Trophoblast cell (in vitro differentiated cells and primary cell): ENCODE data around the gene SLC34A1.

Experiments used
- DNase-seq, 2 donors: peaks; one replicate each; pipeline ENCODE4 v3.0.0-alpha.2; 2016
- H2AFZ ChIP-seq: 2 replicates; pipeline ENCODE4 v1.6.1; 2013; ENCODE audit warnings: low read length, moderate library complexity, mild to moderate bottlenecking; ENCODE audit not compliant: insufficient read depth, poor library complexity
- H2AK5ac ChIP-seq: 2 replicates; pipeline ENCODE4 v1.6.1; 2013; ENCODE audit warnings: mild to moderate bottlenecking, low read length
- H2BK120ac ChIP-seq: 2 replicates; pipeline ENCODE4 v1.6.1; 2013; ENCODE audit warnings: low read length, mild to moderate bottlenecking, moderate library complexity; ENCODE audit not compliant: insufficient read depth, poor library complexity
- H2BK12ac ChIP-seq: 2 replicates; pipeline ENCODE4 v1.6.1; 2013; ENCODE audit warnings: mild to moderate bottlenecking, low read length, moderate library complexity
- H2BK5ac ChIP-seq: 2 replicates; pipeline ENCODE4 v1.6.1; 2013; ENCODE audit warnings: low read length, low read depth, moderate library complexity, mild to moderate bottlenecking; ENCODE audit not compliant: poor library complexity
- H3K14ac ChIP-seq: 2 replicates; pipeline ENCODE4 v1.6.1; 2013; ENCODE audit warnings: mild to moderate bottlenecking, low read length
- H3K18ac ChIP-seq: 2 replicates; pipeline ENCODE4 v1.6.1; 2013; ENCODE audit warnings: mild to moderate bottlenecking, low read length
- H3K23ac ChIP-seq: 2 replicates; pipeline ENCODE4 v1.6.1; 2013; ENCODE audit warnings: low read length
- H3K27ac ChIP-seq: 2 replicates; pipeline ENCODE4 v1.5.1; 2013; ENCODE audit warnings: low read depth, mild to moderate bottlenecking, inconsistent platforms, low read length, moderate library complexity
- H3K27me3 ChIP-seq: 2 replicates; pipeline ENCODE4 v1.6.1; 2013; ENCODE audit warnings: inconsistent platforms, mild to moderate bottlenecking, low read length, moderate library complexity; ENCODE audit not compliant: insufficient read depth
- H3K36me3 ChIP-seq, 2 experiments: 1 replicate in 1 of 2; 2 replicates in 1 of 2; pipeline ENCODE4 v1.6.1; 2013; ENCODE audit warnings: low read length in 2 of 2, mild to moderate bottlenecking in 2 of 2, moderate library complexity in 1 of 2; ENCODE audit not compliant: insufficient read depth in 2 of 2, control insufficient read depth in 1 of 2
- H3K4ac ChIP-seq: 2 replicates; pipeline ENCODE4 v1.6.1; 2013; ENCODE audit warnings: low read depth, mild to moderate bottlenecking, low read length, moderate library complexity
- H3K4me1 ChIP-seq, 2 experiments: 1 replicate in 1 of 2; 2 replicates in 1 of 2; pipeline ENCODE4 v1.6.1; 2013; ENCODE audit warnings: low read length in 2 of 2, mild to moderate bottlenecking in 2 of 2, moderate library complexity in 1 of 2; ENCODE audit not compliant: insufficient read depth in 2 of 2, control insufficient read depth in 1 of 2
- H3K4me2 ChIP-seq: 2 replicates; pipeline ENCODE4 v1.6.1; 2013; ENCODE audit warnings: inconsistent platforms, mild to moderate bottlenecking, low read length, moderate library complexity
- H3K4me3 ChIP-seq: 2 replicates; pipeline ENCODE4 v1.5.1; 2013; ENCODE audit warnings: mild to moderate bottlenecking, low read depth, low read length, inconsistent platforms
- H3K79me1 ChIP-seq: one replicate; pipeline ENCODE4 v1.6.1; 2013; ENCODE audit warnings: low read length
- H3K79me2 ChIP-seq: 2 replicates; pipeline ENCODE4 v1.6.1; 2013; ENCODE audit warnings: low read length, mild to moderate bottlenecking; ENCODE audit not compliant: control insufficient read depth, insufficient read depth, poor library complexity
- H3K9ac ChIP-seq: 2 replicates; pipeline ENCODE4 v1.6.1; 2013; ENCODE audit warnings: mild to moderate bottlenecking, low read length
- H3K9me3 ChIP-seq: 2 replicates; pipeline ENCODE4 v1.6.1; 2013; ENCODE audit warnings: low read depth, mild to moderate bottlenecking, control low read depth, inconsistent platforms, low read length; ENCODE audit not compliant: insufficient read depth
- H4K12ac ChIP-seq: 2 replicates; pipeline ENCODE4 v1.6.1; 2013; ENCODE audit warnings: low read depth, mild to moderate bottlenecking, low read length, moderate library complexity
- H4K8ac ChIP-seq: 2 replicates; pipeline ENCODE4 v1.6.1; 2013; ENCODE audit warnings: low read depth, mild to moderate bottlenecking, low read length, moderate library complexity
- H4K91ac ChIP-seq: one replicate; pipeline ENCODE4 v1.6.1; 2013; ENCODE audit warnings: low read depth, mild to moderate bottlenecking, low read length, moderate library complexity
- WGBS: extraction: QIAGEN DNeasy Blood & Tissue Kit; methylation state at CpG from one replicate; pipeline ENCODE4 v1.1.7; 2013; ENCODE audit warnings: missing lambda C conversion rate; ENCODE audit not compliant: insufficient read length, insufficient coverage; ENCODE audit errors: extremely low coverage; 5-methylcytosine and 5-hydroxymethylcytosine counted together

Gene SLC34A1

DNA sequence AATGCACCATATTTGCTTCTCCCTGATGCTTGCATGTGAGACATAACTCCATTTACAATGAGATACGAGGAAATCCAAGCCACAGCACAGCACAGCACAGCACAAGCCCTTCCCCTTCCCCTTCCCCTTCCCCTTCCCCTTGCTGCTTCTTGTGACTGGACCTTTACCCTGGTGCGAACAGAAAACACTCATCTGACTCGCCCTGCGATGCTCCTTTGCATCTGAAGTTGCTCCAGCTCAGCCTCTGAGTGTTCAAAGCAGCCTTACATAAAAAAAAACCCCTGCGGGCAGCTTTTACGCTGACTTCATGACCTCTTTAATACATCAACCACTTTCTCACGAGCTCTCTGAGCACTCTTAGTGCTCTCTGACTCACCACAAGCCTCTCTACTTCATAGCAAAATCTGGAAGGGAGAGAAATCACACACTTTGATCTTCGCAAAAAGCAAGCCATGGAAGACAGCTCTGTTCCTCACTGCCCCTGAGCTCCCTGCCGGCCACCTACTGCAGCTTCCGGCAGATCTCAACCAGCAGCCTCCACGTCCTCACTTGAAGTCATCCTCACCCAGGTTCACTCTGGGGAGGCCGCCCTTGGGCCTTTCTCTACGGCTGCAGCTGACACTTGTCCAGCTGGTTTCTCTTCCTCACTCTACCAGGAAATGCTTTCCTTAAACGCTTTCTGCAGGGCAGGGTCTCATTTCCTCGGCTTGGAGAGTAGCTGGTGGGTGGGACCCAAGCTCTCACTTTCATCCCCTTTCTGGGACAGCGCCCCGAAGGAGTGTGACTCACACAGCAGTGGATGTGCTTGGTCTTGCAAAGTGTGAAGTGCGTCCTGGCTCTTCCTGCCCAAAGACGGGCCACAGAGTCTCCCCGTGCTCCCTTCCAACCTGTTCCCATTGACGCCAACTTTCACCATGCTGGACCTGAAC lies 5.3 kb downstream of the SLC34A1 start:
- H2BK120ac ChIP-seq, result peak overlapping the region; percentile 18
- H3K79me2 ChIP-seq, result no peaks in the 10 kb centered on the region
- H3K14ac ChIP-seq, result no peak overlapping the region
- H3K4me1 ChIP-seq, result peaks cover 14 to 17% of the 10 kb centered on the region in 2 experiments
- H4K8ac ChIP-seq, result no peak overlapping the region
- H3K79me1 ChIP-seq, result peaks cover 5% of the 10 kb centered on the region
- no peak overlapping the region for H3K9ac ChIP-seq
- no peak overlapping the region for H3K4me3 ChIP-seq
- H4K12ac ChIP-seq, result no peak overlapping the region
- no peak overlapping the region for H2AFZ ChIP-seq
- no peak overlapping the region for H2BK5ac ChIP-seq
- peak overlapping the region; percentile 9 for H4K91ac ChIP-seq
- H3K9me3 ChIP-seq, result peaks cover 1% of the 10 kb centered on the region
- H3K27me3 ChIP-seq, result no peaks in the 10 kb centered on the region
- no peak overlapping the region for H3K4ac ChIP-seq
- H3K18ac ChIP-seq, result no peak overlapping the region
- H3K36me3 ChIP-seq, result no peaks in the 10 kb centered on the region
- DNase-seq, result peak; percentile 90 to 95
- WGBS, result no CpG with 5 or more reads among the region's 21 CpGs
- H2AK5ac ChIP-seq, result no peak overlapping the region
- peak overlapping the region; percentile 23 for H3K4me2 ChIP-seq
- H3K23ac ChIP-seq, result no peak overlapping the region
- peak overlapping the region; percentile 7 for H3K27ac ChIP-seq
- no peak overlapping the region for H2BK12ac ChIP-seq

DNA sequence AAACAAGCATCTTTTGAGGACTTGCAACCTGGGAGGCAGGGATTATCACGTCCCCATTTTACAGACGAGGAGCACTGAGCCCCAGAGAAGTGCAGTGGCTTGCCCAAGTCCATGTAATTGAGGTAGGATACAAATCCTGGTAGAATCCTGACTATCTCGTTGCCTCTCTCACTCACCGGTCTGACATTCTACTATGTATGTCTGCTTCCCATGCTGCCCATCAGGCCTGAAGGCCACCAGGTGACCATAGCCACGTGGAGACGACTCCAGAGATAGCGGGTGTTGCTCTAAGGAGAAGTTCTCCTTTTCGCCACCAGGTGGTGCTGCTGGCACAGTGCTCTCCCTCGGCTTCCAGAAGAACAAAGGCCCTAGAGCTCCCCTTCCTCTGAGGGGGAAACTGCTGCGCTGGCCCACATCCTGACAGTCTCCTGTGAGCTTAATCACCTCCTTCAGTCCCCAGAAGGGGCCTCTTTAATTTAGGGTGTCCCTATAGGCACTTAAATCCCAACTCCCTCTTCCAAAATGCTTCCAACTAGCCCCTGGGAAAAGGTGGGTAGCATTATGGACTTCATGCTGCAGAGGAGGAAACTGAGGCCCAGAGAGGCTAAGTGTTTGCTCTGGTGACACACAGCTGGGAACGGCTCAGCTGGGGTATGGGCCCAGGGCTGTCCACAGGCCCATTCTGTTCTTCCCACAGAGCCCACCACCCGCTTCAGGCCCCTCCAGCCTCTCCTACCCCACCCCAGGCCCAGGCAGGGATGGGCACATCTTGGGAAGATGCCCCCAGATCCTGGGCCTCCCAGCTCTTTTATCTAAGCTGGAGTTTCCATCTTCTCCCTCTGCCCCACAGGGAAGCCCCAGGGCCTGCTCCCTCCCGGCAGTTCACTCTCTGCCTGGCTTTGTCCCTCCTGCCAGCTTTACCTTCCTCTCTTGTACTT lies 6.4 kb downstream of the SLC34A1 start:
- Histone ChIP-seq H3K18ac (peak overlapping the region; percentile 10), H4K91ac (peak overlapping the region; percentile 47), H3K4ac (peak overlapping the region; percentile 9), H3K27me3 (no peaks in the 10 kb centered on the region), H3K79me1 (peaks cover 5% of the 10 kb centered on the region), H3K4me3 (no peak overlapping the region), H2BK5ac (no peak overlapping the region), H3K4me2 (no peak overlapping the region), H3K79me2 (no peaks in the 10 kb centered on the region), H4K8ac (peak overlapping the region; percentile 73), H3K14ac (peak overlapping the region; percentile 1), H3K23ac (no peak overlapping the region), H3K36me3 (no peaks in the 10 kb centered on the region), H2BK120ac (peak overlapping the region; percentile 18), H2AK5ac (peak overlapping the region; percentile 24), H2BK12ac (peak overlapping the region; percentile 20), H3K4me1 (peaks cover 14 to 17% of the 10 kb centered on the region in 2 experiments), H3K9ac (no peak overlapping the region), H4K12ac (peak overlapping the region; percentile 49), H2AFZ (no peak overlapping the region), H3K27ac (peak overlapping the region; percentile 7), H3K9me3 (peaks cover 4% of the 10 kb centered on the region)
- WGBS, result no CpG with 5 or more reads among the region's 13 CpGs
- DNase-seq, result peak; percentile 92 to 97

DNA sequence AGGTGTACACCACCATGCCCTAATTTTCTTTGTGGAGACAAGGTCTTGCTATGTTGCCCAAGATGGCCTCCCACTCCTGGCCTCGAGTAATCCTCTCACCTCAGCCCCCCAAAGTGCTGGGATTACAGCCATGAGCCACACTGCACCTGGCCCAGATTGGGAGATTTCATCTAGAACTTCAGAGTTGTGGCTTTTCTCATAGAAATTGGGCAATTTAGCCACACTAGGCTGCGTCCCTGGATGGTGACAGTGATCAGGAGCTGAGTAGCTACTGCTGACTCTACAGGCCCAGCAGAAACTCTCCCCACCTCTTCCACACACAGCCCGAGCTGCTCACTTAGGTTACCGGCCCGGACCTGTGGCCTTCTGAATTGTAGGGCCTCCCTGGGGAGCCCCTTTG lies 8.5 kb downstream of the SLC34A1 start:
- no peak overlapping the region for H2BK5ac ChIP-seq
- H3K9me3 ChIP-seq, result peaks cover 2% of the 10 kb centered on the region
- no peak overlapping the region for H4K91ac ChIP-seq
- H3K4me1 ChIP-seq, result peaks cover 14 to 17% of the 10 kb centered on the region in 2 experiments
- H2BK120ac ChIP-seq, result no peak overlapping the region
- WGBS, result no CpG with 5 or more reads among the region's 5 CpGs
- H3K23ac ChIP-seq, result no peak overlapping the region
- H4K12ac ChIP-seq, result no peak overlapping the region
- H2AFZ ChIP-seq, result no peak overlapping the region
- no peak overlapping the region for H3K4me3 ChIP-seq
- H3K9ac ChIP-seq, result no peak overlapping the region
- no peaks in the 10 kb centered on the region for H3K27me3 ChIP-seq
- no peak overlapping the region for H4K8ac ChIP-seq
- H2AK5ac ChIP-seq, result no peak overlapping the region
- no peak overlapping the region for H3K27ac ChIP-seq
- no peak overlapping the region for H3K4me2 ChIP-seq
- H3K36me3 ChIP-seq, result no peaks in the 10 kb centered on the region
- no peaks in the 10 kb centered on the region for H3K79me2 ChIP-seq
- H3K4ac ChIP-seq, result no peak overlapping the region
- H3K14ac ChIP-seq, result no peak overlapping the region
- H2BK12ac ChIP-seq, result no peak overlapping the region
- no peak overlapping the region for H3K18ac ChIP-seq
- no peak for DNase-seq
- H3K79me1 ChIP-seq, result peaks cover 5% of the 10 kb centered on the region

DNA sequence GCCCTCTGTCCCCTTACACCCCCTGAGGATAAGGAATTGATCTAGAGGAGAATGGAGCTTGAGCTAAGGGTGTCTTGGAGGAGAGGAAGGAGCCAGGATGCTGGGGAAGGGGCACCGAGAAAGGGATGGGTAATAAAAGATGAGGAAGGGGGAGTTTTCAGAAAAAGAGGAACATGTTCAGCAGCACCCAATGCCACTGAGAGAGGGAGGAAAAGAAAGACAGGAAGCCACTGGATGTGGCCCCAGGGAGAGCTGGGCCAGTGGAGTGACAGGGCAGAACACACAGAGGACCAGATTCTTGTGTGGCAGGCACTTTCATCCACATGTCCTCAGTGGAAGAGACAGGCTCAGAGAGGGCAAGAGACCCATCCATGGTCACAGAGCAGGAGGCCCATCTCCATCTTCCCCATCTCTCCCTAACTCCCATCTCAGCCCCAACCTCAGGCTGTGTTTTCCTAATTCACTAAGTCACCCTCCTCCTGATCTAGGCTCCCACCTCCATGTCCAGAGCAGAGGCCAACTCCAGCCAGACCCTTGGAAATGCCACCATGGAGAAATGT lies 9.1 kb downstream of the SLC34A1 start:
- WGBS, result no CpG with 5 or more reads among the region's 1 CpG
- Histone ChIP-seq H4K12ac (no peak overlapping the region), H3K18ac (no peak overlapping the region), H3K9me3 (peaks cover 2% of the 10 kb centered on the region), H3K4ac (no peak overlapping the region), H3K27me3 (no peaks in the 10 kb centered on the region), H2BK12ac (no peak overlapping the region), H3K27ac (no peak overlapping the region), H2BK5ac (no peak overlapping the region), H3K79me2 (no peaks in the 10 kb centered on the region), H4K8ac (no peak overlapping the region), H3K79me1 (peaks cover 5% of the 10 kb centered on the region), H3K23ac (no peak overlapping the region), H2BK120ac (no peak overlapping the region), H2AFZ (no peak overlapping the region), H3K9ac (no peak overlapping the region), H3K4me2 (no peak overlapping the region), H3K4me1 (peaks cover 14 to 17% of the 10 kb centered on the region in 2 experiments), H3K36me3 (no peaks in the 10 kb centered on the region), H3K4me3 (no peak overlapping the region), H4K91ac (no peak overlapping the region), H3K14ac (no peak overlapping the region), H2AK5ac (no peak overlapping the region)
- DNase-seq, result no peak
